Aortic smooth muscle cell (primary cell): ENCODE data around the gene BBX. TPM values are rescaled to one million over a fixed set of nuclear protein-coding genes. Genes with fewer than 3 reads are reported as not detected.

ENCODE experiments used
- total RNA-seq: library from RNA; depleted of rRNA; stranded (reverse); fragments of >200 nt; gene quantifications from 2 replicates; pipeline ENCODE4 v1.2.3, GENCODE V29; 2014

Gene BBX
- 71.6 and 76.0 TPM in 2 replicates for total RNA-seq

DNA sequence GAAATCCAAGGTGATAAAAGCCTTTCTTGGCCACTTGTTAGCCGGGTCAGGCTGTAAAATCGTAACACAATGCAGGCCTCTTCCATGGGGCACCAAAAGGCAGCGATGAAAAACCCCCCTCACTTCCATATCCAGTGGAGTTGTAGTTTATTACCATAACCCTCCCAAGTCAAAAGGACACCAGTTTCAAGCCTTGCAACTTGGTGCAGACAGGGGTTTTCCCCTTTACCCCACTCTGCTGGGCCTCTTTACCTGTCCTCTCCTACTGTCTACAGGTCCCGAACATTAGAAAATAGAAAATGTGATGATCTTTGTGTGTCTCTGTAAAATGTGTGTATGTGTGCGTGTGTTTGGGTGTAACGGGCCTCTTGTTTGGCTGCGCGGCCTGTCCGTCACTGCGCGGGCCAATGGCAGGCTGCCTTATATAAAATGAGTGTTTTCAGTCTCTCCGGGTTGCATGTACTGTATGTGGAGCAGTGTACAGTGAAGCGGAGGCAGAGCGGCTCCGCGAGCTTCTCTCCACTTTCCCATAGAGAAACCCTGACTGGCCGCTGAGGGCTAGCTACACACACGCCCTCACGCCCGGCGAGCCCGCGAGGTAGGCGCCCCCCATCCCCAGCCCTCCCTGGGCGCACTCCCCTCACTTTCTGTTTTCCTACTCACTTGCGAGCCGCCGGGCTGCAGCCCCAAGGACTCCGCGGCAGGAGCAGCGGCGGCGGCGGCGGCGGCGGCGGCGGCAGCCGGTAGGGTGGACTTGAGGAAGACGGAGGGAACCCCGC, at the start of gene BBX:
Gene BBX, plus strand, starts transcription at position 453 of the 779 bp plus-strand sequence. CDS start 187,499 bp downstream, outside the sequence.

Other genes starting within 250 kb of the BBX start
- not detected in 2 replicates for gene CCDC54, start 145.5 kb upstream of the BBX start, total RNA-seq